HL-60 (cell line): Measurements from ENCODE around the gene SIRT1.
"Not testable (repeated sequence)": the region's sequence is repeated elsewhere in the genome, so short reads cannot be mapped to it uniquely, and the experiment has no call there.

Experiments used
- DNase-seq, 2 experiments: peaks; one replicate each; pipeline ENCODE4 v3.0.0-alpha.2; 2010 to 2020; ENCODE audit warnings: low read depth in 1 of 2, low spot score in 1 of 2
- H3K27ac ChIP-seq: fragments of 250-450 bp; sonication (Bioruptor Pico); replicated peaks from 2 replicates; pipeline ENCODE4 v1.5.1; 2020; ENCODE audit warnings: mild to moderate bottlenecking, moderate library complexity
- H3K27me3 ChIP-seq: fragments of 250-450 bp; sonication (Bioruptor Pico); 2 replicates; pipeline ENCODE4 v1.5.1; 2021; ENCODE audit warnings: mild to moderate bottlenecking, moderate library complexity; ENCODE audit not compliant: insufficient read depth, poor library complexity, severe bottlenecking
- H3K4me3 ChIP-seq: replicated peaks from 2 replicates; pipeline ENCODE4 v1.5.1; 2011; ENCODE audit warnings: mild to moderate bottlenecking, control low read depth, low read length; ENCODE audit not compliant: insufficient read depth
- GABPA ChIP-seq: IDR thresholded peaks from 2 replicates; pipeline ENCODE4 v1.6.1; 2012; ENCODE audit warnings: low read depth
- POLR2AphosphoS5 ChIP-seq: IDR thresholded peaks from 2 replicates; pipeline ENCODE4 v1.6.1; 2012; ENCODE audit warnings: low read depth
- SPI1 ChIP-seq: IDR thresholded peaks from 2 replicates; pipeline ENCODE4 v1.6.1; 2012; ENCODE audit warnings: low read depth, mild to moderate bottlenecking, borderline replicate concordance
- TF ChIP-seq, protein P1 (sequence below): IDR thresholded peaks from 2 replicates; pipeline ENCODE4 v1.6.1; 2012; ENCODE audit warnings: low read depth; ENCODE audit not compliant: insufficient replicate concordance
- TF ChIP-seq, protein P2 (sequence below): IDR thresholded peaks from one replicate; pipeline ENCODE4 v1.5.1; 2011; ENCODE audit warnings: low read length, control low read depth, inconsistent platforms; ENCODE audit not compliant: insufficient read depth

Gene SIRT1

DNA sequence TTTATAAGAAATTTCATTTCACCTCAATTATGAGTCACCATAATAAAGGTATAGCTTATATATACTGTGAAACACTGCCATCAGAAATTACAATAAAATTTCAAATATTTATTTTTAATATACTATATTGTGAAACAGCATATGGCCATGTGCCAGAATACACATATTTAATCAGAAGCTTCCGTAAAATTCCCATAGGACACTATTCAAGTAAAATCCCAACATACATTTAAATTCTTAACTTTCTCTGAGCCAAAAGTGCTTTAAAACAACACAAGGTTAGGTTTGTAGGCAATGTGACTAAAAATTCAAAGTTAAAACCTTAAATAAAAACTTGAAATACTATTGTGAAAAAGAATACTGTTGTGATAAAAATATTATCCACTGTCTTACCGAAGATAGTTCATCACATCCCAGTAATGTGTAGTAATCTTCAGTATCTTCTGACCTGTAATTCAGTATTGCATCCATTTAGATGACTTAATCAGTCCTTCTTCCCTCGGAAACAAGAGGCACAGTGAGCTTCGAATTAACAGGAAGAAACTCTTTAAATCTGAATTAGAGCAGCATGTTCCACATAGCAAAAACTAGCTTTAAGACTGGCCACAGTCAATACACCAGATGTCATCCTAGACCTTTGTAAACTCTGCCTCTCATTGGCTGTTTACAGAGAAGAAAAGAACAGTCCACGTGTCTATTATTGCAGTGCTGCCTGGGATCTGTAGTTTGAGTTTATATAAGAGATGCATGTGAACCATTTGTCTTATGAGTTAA lies 46.7 kb upstream of the SIRT1 start, which contains the start of gene DNAJC12:
TSS of gene DNAJC12 (minus strand) at position 648 of the 774 bp plus-strand sequence. CDS start at position 471, 177 bp downstream.
- Histone ChIP-seq H3K27ac (peak within 1 kb of the TSS; percentile 7), H3K27me3 (no peaks in the 10 kb centered on the region), H3K4me3 (peak within 1 kb of the TSS; percentile 24)
- TF ChIP-seq SPI1 (no peak), POLR2AphosphoS5 (no peak)
- TF ChIP-seq, protein P1, sequence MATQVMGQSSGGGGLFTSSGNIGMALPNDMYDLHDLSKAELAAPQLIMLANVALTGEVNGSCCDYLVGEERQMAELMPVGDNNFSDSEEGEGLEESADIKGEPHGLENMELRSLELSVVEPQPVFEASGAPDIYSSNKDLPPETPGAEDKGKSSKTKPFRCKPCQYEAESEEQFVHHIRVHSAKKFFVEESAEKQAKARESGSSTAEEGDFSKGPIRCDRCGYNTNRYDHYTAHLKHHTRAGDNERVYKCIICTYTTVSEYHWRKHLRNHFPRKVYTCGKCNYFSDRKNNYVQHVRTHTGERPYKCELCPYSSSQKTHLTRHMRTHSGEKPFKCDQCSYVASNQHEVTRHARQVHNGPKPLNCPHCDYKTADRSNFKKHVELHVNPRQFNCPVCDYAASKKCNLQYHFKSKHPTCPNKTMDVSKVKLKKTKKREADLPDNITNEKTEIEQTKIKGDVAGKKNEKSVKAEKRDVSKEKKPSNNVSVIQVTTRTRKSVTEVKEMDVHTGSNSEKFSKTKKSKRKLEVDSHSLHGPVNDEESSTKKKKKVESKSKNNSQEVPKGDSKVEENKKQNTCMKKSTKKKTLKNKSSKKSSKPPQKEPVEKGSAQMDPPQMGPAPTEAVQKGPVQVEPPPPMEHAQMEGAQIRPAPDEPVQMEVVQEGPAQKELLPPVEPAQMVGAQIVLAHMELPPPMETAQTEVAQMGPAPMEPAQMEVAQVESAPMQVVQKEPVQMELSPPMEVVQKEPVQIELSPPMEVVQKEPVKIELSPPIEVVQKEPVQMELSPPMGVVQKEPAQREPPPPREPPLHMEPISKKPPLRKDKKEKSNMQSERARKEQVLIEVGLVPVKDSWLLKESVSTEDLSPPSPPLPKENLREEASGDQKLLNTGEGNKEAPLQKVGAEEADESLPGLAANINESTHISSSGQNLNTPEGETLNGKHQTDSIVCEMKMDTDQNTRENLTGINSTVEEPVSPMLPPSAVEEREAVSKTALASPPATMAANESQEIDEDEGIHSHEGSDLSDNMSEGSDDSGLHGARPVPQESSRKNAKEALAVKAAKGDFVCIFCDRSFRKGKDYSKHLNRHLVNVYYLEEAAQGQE: peak; percentile 20
- peak; percentile 79 to 80 for DNase-seq

DNA sequence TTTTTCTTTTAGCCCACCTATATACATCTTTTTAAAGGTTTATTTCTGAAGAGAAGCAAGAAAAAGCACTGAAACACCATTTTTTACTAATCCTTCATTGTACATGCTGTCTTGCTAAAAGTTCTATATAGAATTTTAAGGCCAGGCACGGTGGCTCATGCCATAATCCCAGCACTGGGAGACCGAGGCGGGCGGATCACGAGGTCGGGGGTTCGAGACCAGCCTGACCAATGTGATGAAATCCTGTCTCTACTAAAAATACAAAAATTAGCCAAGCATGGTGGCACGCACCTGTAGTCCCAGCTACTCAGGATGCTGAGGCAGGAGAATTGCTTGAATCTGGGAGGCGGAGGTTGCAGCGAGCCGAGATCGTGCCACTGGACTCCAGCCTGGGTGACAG lies 44.9 kb upstream of the SIRT1 start:
- H3K27me3 ChIP-seq, DNase-seq, H3K4me3 ChIP-seq, H3K27ac ChIP-seq: not testable (repeated sequence)

DNA sequence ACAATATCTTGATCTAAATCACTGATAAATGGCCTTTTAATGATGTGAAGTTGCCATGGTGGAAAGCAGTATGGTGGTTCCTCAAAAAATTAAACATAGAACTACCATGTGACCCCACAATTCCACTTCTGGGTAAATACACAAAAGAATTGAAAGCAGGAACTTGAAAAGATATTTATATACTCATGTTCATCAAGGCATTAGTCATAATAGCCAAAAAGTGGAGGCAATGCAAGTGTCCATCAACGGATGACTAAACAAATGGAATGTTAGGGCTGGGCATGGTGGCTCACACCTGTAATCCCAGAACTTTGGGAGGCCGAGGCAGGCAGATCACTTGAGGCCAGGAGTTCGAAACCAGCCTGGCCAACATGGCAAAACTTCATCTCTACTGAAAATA lies 44.5 kb upstream of the SIRT1 start:
- no peaks in the 10 kb centered on the region for H3K27me3 ChIP-seq
- no peak overlapping the region for H3K27ac ChIP-seq
- H3K4me3 ChIP-seq: no peak overlapping the region
- TF ChIP-seq, protein P2, sequence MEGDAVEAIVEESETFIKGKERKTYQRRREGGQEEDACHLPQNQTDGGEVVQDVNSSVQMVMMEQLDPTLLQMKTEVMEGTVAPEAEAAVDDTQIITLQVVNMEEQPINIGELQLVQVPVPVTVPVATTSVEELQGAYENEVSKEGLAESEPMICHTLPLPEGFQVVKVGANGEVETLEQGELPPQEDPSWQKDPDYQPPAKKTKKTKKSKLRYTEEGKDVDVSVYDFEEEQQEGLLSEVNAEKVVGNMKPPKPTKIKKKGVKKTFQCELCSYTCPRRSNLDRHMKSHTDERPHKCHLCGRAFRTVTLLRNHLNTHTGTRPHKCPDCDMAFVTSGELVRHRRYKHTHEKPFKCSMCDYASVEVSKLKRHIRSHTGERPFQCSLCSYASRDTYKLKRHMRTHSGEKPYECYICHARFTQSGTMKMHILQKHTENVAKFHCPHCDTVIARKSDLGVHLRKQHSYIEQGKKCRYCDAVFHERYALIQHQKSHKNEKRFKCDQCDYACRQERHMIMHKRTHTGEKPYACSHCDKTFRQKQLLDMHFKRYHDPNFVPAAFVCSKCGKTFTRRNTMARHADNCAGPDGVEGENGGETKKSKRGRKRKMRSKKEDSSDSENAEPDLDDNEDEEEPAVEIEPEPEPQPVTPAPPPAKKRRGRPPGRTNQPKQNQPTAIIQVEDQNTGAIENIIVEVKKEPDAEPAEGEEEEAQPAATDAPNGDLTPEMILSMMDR: no peak
- TF ChIP-seq GABPA: no peak
- TF ChIP-seq, protein P1: no peak
- TF ChIP-seq POLR2AphosphoS5: no peak
- TF ChIP-seq SPI1: no peak
- no peak for DNase-seq

DNA sequence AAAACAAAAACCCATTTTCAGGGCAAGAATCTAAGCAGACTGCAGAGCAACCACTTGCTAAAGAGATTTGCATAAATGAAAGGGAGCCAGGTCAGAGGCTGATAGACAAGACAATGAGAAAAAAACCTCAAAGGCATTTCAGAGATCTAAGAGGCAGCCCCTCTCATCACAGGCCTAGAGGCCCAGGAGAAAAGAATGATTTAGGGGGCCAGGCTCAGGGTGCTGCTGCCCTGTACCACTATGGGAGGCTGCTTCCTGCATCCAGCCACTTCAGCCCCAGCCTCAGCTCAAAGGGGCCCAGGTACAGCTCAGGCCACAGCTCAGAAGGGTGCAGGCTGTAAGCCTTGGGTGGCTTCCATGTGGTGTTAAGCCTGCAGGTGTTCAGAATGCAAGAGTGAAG lies 42.7 kb upstream of the SIRT1 start:
- no peak for DNase-seq
- TF ChIP-seq, protein P1: no peak
- no peak for TF ChIP-seq GABPA
- TF ChIP-seq, protein P2: no peak
- no peak overlapping the region for H3K27ac ChIP-seq
- H3K27me3 ChIP-seq: no peaks in the 10 kb centered on the region
- H3K4me3 ChIP-seq: no peak overlapping the region
